22Rv1 (cell line): ENCODE data around the gene DLD.

Experiments used
- ZFX ChIP-seq: fragments of 450-650 bp; IDR thresholded peaks from 2 replicates; pipeline ENCODE4 v1.6.1; 2017; ENCODE audit warnings: antibody characterized with exemption, borderline replicate concordance
- TF ChIP-seq, protein P1 (sequence below): fragments of 450-650 bp; IDR thresholded peaks from 2 replicates; pipeline ENCODE4 v1.5.1; 2017; ENCODE audit warnings: mild to moderate bottlenecking

DNA sequence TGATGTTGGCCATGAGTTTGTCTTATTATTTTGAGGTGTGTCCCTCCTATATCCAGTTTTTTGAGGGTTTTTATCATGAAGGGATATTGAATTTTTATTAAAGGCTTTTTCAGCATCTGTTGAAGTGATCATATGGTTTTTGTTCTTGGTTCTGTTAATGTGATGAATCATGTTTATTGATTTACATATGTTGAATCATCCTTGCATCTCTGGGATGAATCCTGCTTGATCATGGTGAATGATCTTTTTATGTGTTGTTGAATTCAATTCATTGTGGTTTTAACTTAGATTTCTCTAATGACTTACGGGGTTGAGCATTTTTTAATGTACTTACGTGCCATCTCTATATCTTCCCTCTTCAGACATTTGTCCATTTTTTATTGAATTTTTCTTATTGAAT, 22.9 kb downstream of the DLD start:
- TF ChIP-seq, protein P1, sequence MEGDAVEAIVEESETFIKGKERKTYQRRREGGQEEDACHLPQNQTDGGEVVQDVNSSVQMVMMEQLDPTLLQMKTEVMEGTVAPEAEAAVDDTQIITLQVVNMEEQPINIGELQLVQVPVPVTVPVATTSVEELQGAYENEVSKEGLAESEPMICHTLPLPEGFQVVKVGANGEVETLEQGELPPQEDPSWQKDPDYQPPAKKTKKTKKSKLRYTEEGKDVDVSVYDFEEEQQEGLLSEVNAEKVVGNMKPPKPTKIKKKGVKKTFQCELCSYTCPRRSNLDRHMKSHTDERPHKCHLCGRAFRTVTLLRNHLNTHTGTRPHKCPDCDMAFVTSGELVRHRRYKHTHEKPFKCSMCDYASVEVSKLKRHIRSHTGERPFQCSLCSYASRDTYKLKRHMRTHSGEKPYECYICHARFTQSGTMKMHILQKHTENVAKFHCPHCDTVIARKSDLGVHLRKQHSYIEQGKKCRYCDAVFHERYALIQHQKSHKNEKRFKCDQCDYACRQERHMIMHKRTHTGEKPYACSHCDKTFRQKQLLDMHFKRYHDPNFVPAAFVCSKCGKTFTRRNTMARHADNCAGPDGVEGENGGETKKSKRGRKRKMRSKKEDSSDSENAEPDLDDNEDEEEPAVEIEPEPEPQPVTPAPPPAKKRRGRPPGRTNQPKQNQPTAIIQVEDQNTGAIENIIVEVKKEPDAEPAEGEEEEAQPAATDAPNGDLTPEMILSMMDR = no peak
- no peak for TF ChIP-seq ZFX
